ENCODE results near the gene OSBPL7.

DNA sequence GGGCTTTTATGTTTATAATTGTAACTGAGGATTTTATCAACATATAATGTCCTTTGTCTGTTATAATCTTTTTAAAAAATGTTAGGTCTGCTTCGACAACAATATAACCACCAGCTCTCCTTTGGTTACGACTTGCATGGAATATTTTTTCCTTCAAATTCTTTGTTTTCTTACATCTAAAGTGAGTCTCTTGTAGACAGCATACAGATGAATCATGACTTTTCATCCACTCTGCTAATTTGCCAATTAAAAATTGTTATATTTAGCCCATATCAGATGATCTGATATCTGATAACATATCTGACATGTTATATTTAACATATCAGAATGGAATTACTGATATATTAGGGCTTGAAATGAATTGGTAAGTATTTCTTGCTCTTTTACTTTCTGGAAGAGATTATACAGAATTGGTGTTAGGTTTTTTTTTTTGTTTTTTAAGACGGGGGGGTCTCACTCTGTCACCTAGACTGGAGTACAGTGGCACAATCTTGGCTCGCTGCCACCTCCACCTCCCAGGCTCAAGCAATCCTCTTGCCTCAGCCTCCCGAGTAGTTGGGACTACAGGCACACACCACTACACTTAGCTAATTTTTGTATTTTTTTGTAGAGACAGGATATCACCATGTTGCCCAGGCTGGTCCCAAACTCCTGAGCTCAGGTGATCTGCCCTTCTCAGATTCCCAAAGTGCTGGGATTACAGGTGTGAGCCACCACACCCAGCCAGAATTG is 61.0 kb downstream of the OSBPL7 start:
- no peak for TF ChIP-seq CTCF (IDR thresholded peaks at IDR 0.05)
- no peak for TF ChIP-seq POLR2A (IDR thresholded peaks at IDR 0.05)
